Lower lobe of right lung (tissue), 2 donors: ENCODE measurements around the gene CTNND2. TPM values are rescaled to one million over a fixed set of nuclear protein-coding genes. Genes with fewer than 3 reads are reported as not detected.

Experiments
- ATAC-seq, 2 donors: fragments of 200-7000 bp; cut with Tn5 transposase; one replicate each; pipeline ENCODE4 v1.9.1; 2020 to 2022; ENCODE audit warnings: mild to moderate bottlenecking in 2 of 2, moderate library complexity in 2 of 2
- DNase-seq: peaks from one replicate; pipeline ENCODE4 v3.0.0-alpha.2; 2020
- H3K27ac ChIP-seq: fragments of 200-600 bp; one replicate; pipeline ENCODE4 v1.8.0; 2022
- H3K27me3 ChIP-seq: fragments of 200-600 bp; one replicate; pipeline ENCODE4 v1.8.0; 2022; ENCODE audit warnings: low read depth
- H3K36me3 ChIP-seq: fragments of 200-600 bp; one replicate; pipeline ENCODE4 v1.8.0; 2022; ENCODE audit warnings: mild to moderate bottlenecking
- H3K4me1 ChIP-seq: fragments of 200-600 bp; one replicate; pipeline ENCODE4 v1.8.0; 2022
- H3K4me3 ChIP-seq: fragments of 200-600 bp; one replicate; pipeline ENCODE4 v1.8.0; 2022; ENCODE audit warnings: mild to moderate bottlenecking
- H3K9me3 ChIP-seq: fragments of 200-600 bp; one replicate; pipeline ENCODE4 v1.8.0; 2022
- CTCF ChIP-seq: fragments of 200-600 bp; IDR thresholded peaks from one replicate; pipeline ENCODE4 v1.8.0; 2022; ENCODE audit warnings: antibody characterized with exemption, mild to moderate bottlenecking
- intact Hi-C: fragments of 100-400 bp; cut with DNase I; formaldehyde crosslinking; loops from one replicate; pipeline ENCODE4 v1.11.0; 2022
- total RNA-seq: library from RNA; stranded (reverse); fragmentation: NEBNext Ultra II Directional; extraction: Animal tissue kit (Norgen Biotek cat#: 25700); gene quantifications from one replicate; pipeline ENCODE4 v1.2.1, GENCODE V29; 2021
- donor health status: DM: no; HTN: yes; CAD: no; lungs with severe emphysema.

Gene CTNND2
- total RNA-seq, 1 donor from 2014 or later: 6.0 TPM

GRCh38 chr5:11334404-11334803 lies 569.8 kb downstream of the CTNND2 start:
- Histone ChIP-seq H3K36me3 (no peaks in the 10 kb centered on the region), H3K27ac (no peak overlapping the region), H3K4me3 (no peak overlapping the region), H3K27me3 (no peaks in the 10 kb centered on the region), H3K9me3 (no peaks in the 10 kb centered on the region), H3K4me1 (no peaks in the 10 kb centered on the region)
- TF ChIP-seq CTCF: no peak
- no peak for DNase-seq
- intact Hi-C loops: no loop called here
- ATAC-seq: no peak

GRCh38 chr5:11329679-11330078 lies 574.6 kb downstream of the CTNND2 start:
- Histone ChIP-seq H3K9me3 (no peaks in the 10 kb centered on the region), H3K4me1 (no peaks in the 10 kb centered on the region), H3K4me3 (no peak overlapping the region), H3K27me3 (no peaks in the 10 kb centered on the region), H3K36me3 (no peaks in the 10 kb centered on the region), H3K27ac (no peak overlapping the region)
- TF ChIP-seq CTCF: no peak
- ATAC-seq (no peak), DNase-seq (no peak)
- intact Hi-C loops: no loop called here

GRCh38 chr5:11324521-11325289 lies 579.5 kb downstream of the CTNND2 start:
- Histone ChIP-seq H3K36me3 (no peaks in the 10 kb centered on the region), H3K27ac (peak overlapping the region; percentile 25), H3K4me1 (peaks cover 19% of the 10 kb centered on the region), H3K9me3 (no peaks in the 10 kb centered on the region), H3K27me3 (no peaks in the 10 kb centered on the region), H3K4me3 (no peak overlapping the region)
- ATAC-seq (no peak), DNase-seq (no peak)
- TF ChIP-seq CTCF: no peak
- intact Hi-C loops: no loop called here

GRCh38 chr5:11323761-11324160 lies 580.5 kb downstream of the CTNND2 start:
- Histone ChIP-seq H3K36me3 (no peaks in the 10 kb centered on the region), H3K4me3 (no peak overlapping the region), H3K27ac (peak overlapping the region; percentile 25), H3K27me3 (no peaks in the 10 kb centered on the region), H3K4me1 (peaks cover 19% of the 10 kb centered on the region), H3K9me3 (no peaks in the 10 kb centered on the region)
- intact Hi-C loops: no loop called here
- no peak for TF ChIP-seq CTCF
- ATAC-seq: no peak
- DNase-seq: no peak

- Histone ChIP-seq H3K27ac (no peak overlapping the region), H3K36me3 (no peaks in the 10 kb centered on the region), H3K9me3 (no peaks in the 10 kb centered on the region), H3K4me1 (peaks cover 19% of the 10 kb centered on the region), H3K4me3 (no peak overlapping the region), H3K27me3 (no peaks in the 10 kb centered on the region)
- ATAC-seq (peak; percentile 33 to 39), DNase-seq (no peak)
- TF ChIP-seq CTCF: no peak
- intact Hi-C loops: no loop called here
These were observed 582.1 kb downstream of the CTNND2 start for GRCh38 chr5:11322133-11322532.
